ENCODE results near the gene UMODL1.

The UMODL1 gene

DNA sequence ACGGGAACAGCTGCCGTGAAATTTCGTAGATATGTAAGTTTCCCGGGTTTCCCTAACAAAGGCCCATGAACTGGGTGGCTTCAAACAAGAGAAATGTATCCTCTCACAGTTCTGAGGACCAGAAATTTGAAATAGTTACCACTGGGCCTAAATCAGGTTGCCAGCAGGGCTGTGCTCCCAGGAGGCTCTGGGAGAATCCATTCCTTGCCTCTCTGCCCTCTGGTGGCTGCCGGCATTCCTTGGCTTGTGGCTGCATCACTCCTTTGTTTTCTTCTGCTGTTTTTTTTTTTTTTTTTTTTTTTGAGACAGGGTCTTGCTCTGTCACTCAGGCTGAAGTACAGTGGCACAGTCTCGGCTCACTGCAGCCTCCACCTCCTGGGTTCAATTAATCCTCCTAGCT lies 23.7 kb downstream of the UMODL1 start:
- no peak for DNase-seq (ENCODE audit: low read depth)
- TF ChIP-seq CTCF (IDR thresholded peaks at IDR 0.05; ENCODE audit: control insufficient read depth, extremely low read depth, insufficient read depth) = no peak
- H3K4me3 ChIP-seq (ENCODE audit: low read depth, low read length) = no peak overlapping the region

- no peak for TF ChIP-seq CTCF (IDR thresholded peaks at IDR 0.05; ENCODE audit: control insufficient read depth, extremely low read depth, insufficient read depth)
- DNase-seq (ENCODE audit: low read depth) = no peak
- no peak overlapping the region for H3K4me3 ChIP-seq (ENCODE audit: low read depth, low read length)
These were observed 24.5 kb downstream of the UMODL1 start for GRCh38 chr21:42095581-42095980.

- no peak for DNase-seq (ENCODE audit: low read depth)
- no peak for TF ChIP-seq CTCF (IDR thresholded peaks at IDR 0.05; ENCODE audit: control insufficient read depth, extremely low read depth, insufficient read depth)
- H3K4me3 ChIP-seq (ENCODE audit: low read depth, low read length) = no peak overlapping the region
These were observed 25.4 kb downstream of the UMODL1 start for GRCh38 chr21:42096566-42096965.

- no peak for TF ChIP-seq CTCF (IDR thresholded peaks at IDR 0.05; ENCODE audit: control insufficient read depth, extremely low read depth, insufficient read depth)
- no peak for DNase-seq (ENCODE audit: low read depth)
- H3K4me3 ChIP-seq (ENCODE audit: low read depth, low read length) = no peak overlapping the region
These were observed 26.2 kb downstream of the UMODL1 start for GRCh38 chr21:42097274-42097673.

- H3K4me3 ChIP-seq (ENCODE audit: low read depth, low read length) = no peak overlapping the region
- peak; percentile 50 for DNase-seq (ENCODE audit: low read depth)
- no peak for TF ChIP-seq CTCF (IDR thresholded peaks at IDR 0.05; ENCODE audit: control insufficient read depth, extremely low read depth, insufficient read depth)
These were observed 26.8 kb downstream of the UMODL1 start for GRCh38 chr21:42097860-42098454.

- no peak for TF ChIP-seq CTCF (IDR thresholded peaks at IDR 0.05; ENCODE audit: control insufficient read depth, extremely low read depth, insufficient read depth)
- no peak overlapping the region for H3K4me3 ChIP-seq (ENCODE audit: low read depth, low read length)
- no peak for DNase-seq (ENCODE audit: low read depth)
These were observed 27.9 kb downstream of the UMODL1 start for GRCh38 chr21:42098957-42099505.

GRCh38 chr21:42101246-42101645 lies 30.1 kb downstream of the UMODL1 start:
- no peak for TF ChIP-seq CTCF (IDR thresholded peaks at IDR 0.05; ENCODE audit: control insufficient read depth, extremely low read depth, insufficient read depth)
- no peak overlapping the region for H3K4me3 ChIP-seq (ENCODE audit: low read depth, low read length)
- DNase-seq (ENCODE audit: low read depth) = no peak
